Neuron (in vitro differentiated cells): Measurements from ENCODE around the gene FPR3.
"Not testable (repeated sequence)": the region's sequence is repeated elsewhere in the genome, so short reads cannot be mapped to it uniquely, and the experiment has no call there.

ENCODE experiments used
- H2AFZ ChIP-seq: one replicate; pipeline ENCODE4 v1.6.1; 2013; ENCODE audit warnings: low read depth, mild to moderate bottlenecking, inconsistent platforms, low read length, moderate library complexity
- H3K27me3 ChIP-seq: one replicate; pipeline ENCODE4 v1.6.1; 2013; ENCODE audit warnings: low read length; ENCODE audit not compliant: insufficient read depth
- H3K36me3 ChIP-seq: one replicate; pipeline ENCODE4 v1.6.1; 2013; ENCODE audit warnings: low read length; ENCODE audit not compliant: insufficient read depth
- H3K4me1 ChIP-seq: one replicate; pipeline ENCODE4 v1.6.1; 2013; ENCODE audit warnings: low read length; ENCODE audit not compliant: insufficient read depth
- H3K4me3 ChIP-seq: 2 replicates; pipeline ENCODE4 v1.5.1; 2013; ENCODE audit warnings: mild to moderate bottlenecking, low read length, moderate library complexity
- H3K9me3 ChIP-seq: one replicate; pipeline ENCODE4 v1.6.1; 2013; ENCODE audit warnings: low read length

FPR3 gene

GRCh38 chr19:51772977-51773376, 22.0 kb upstream of the FPR3 start:
- H2AFZ ChIP-seq = no peak overlapping the region
- no peaks in the 10 kb centered on the region for H3K9me3 ChIP-seq
- no peaks in the 10 kb centered on the region for H3K27me3 ChIP-seq
- no peaks in the 10 kb centered on the region for H3K4me1 ChIP-seq
- no peaks in the 10 kb centered on the region for H3K36me3 ChIP-seq
- H3K4me3 ChIP-seq = no peak overlapping the region

- not testable (repeated sequence) for H3K27me3 ChIP-seq, H3K4me1 ChIP-seq, H3K4me3 ChIP-seq, H2AFZ ChIP-seq, H3K36me3 ChIP-seq, H3K9me3 ChIP-seq
Measured at GRCh38 chr19:51776561-51776960, 18.4 kb upstream of the FPR3 start.

- no peaks in the 10 kb centered on the region for H3K4me1 ChIP-seq
- no peak overlapping the region for H2AFZ ChIP-seq
- no peaks in the 10 kb centered on the region for H3K36me3 ChIP-seq
- no peak overlapping the region for H3K4me3 ChIP-seq
- H3K27me3 ChIP-seq = no peaks in the 10 kb centered on the region
- H3K9me3 ChIP-seq = no peaks in the 10 kb centered on the region
Measured at GRCh38 chr19:51777570-51778462, 17.1 kb upstream of the FPR3 start.

- Histone ChIP-seq H3K4me1 (no peaks in the 10 kb centered on the region), H2AFZ (no peak overlapping the region), H3K27me3 (no peaks in the 10 kb centered on the region), H3K9me3 (no peaks in the 10 kb centered on the region), H3K36me3 (no peaks in the 10 kb centered on the region), H3K4me3 (no peak overlapping the region)
Measured at GRCh38 chr19:51779181-51779580, 15.8 kb upstream of the FPR3 start.

- Histone ChIP-seq H3K4me1 (no peaks in the 10 kb centered on the region), H3K4me3 (no peak overlapping the region), H3K36me3 (no peaks in the 10 kb centered on the region), H2AFZ (no peak overlapping the region), H3K27me3 (no peaks in the 10 kb centered on the region), H3K9me3 (no peaks in the 10 kb centered on the region)
Measured at GRCh38 chr19:51779703-51780102, 15.3 kb upstream of the FPR3 start.

GRCh38 chr19:51780270-51780669, 14.7 kb upstream of the FPR3 start:
- H2AFZ ChIP-seq = no peak overlapping the region
- H3K36me3 ChIP-seq = no peaks in the 10 kb centered on the region
- H3K4me1 ChIP-seq = no peaks in the 10 kb centered on the region
- no peak overlapping the region for H3K4me3 ChIP-seq
- no peaks in the 10 kb centered on the region for H3K27me3 ChIP-seq
- H3K9me3 ChIP-seq = no peaks in the 10 kb centered on the region

- no peaks in the 10 kb centered on the region for H3K36me3 ChIP-seq
- no peaks in the 10 kb centered on the region for H3K27me3 ChIP-seq
- H3K4me1 ChIP-seq = no peaks in the 10 kb centered on the region
- no peak overlapping the region for H3K4me3 ChIP-seq
- no peak overlapping the region for H2AFZ ChIP-seq
- no peaks in the 10 kb centered on the region for H3K9me3 ChIP-seq
Measured at GRCh38 chr19:51781999-51782398, 13.0 kb upstream of the FPR3 start.

GRCh38 chr19:51783372-51783771, 11.6 kb upstream of the FPR3 start:
- Histone ChIP-seq H3K36me3 (no peaks in the 10 kb centered on the region), H2AFZ (no peak overlapping the region), H3K4me3 (no peak overlapping the region), H3K4me1 (no peaks in the 10 kb centered on the region), H3K27me3 (no peaks in the 10 kb centered on the region), H3K9me3 (no peaks in the 10 kb centered on the region)

- Histone ChIP-seq H3K27me3 (no peaks in the 10 kb centered on the region), H3K36me3 (no peaks in the 10 kb centered on the region), H2AFZ (no peak overlapping the region), H3K9me3 (no peaks in the 10 kb centered on the region), H3K4me3 (no peak overlapping the region), H3K4me1 (no peaks in the 10 kb centered on the region)
Measured at GRCh38 chr19:51784109-51784785, 10.7 kb upstream of the FPR3 start.

GRCh38 chr19:51784922-51785690, 9.9 kb upstream of the FPR3 start:
- H3K4me3 ChIP-seq = no peak overlapping the region
- H2AFZ ChIP-seq = no peak overlapping the region

GRCh38 chr19:51786646-51787494, 8.1 kb upstream of the FPR3 start:
- no peak overlapping the region for H3K4me3 ChIP-seq
- H3K4me1 ChIP-seq = no peaks in the 10 kb centered on the region
- H3K27me3 ChIP-seq = no peaks in the 10 kb centered on the region
- H2AFZ ChIP-seq = no peak overlapping the region
- no peaks in the 10 kb centered on the region for H3K36me3 ChIP-seq
- no peaks in the 10 kb centered on the region for H3K9me3 ChIP-seq

More at GRCh38 chr19:51784922-51785690, 9.9 kb upstream of the FPR3 start:
- H3K36me3 ChIP-seq = no peaks in the 10 kb centered on the region
- no peaks in the 10 kb centered on the region for H3K4me1 ChIP-seq
- H3K9me3 ChIP-seq = no peaks in the 10 kb centered on the region
- H3K27me3 ChIP-seq = no peaks in the 10 kb centered on the region

GRCh38 chr19:51788029-51788428, 6.9 kb upstream of the FPR3 start:
- Histone ChIP-seq H3K36me3 (no peaks in the 10 kb centered on the region), H3K4me3 (no peak overlapping the region)

More at GRCh38 chr19:51788029-51788428, 6.9 kb upstream of the FPR3 start:
- no peaks in the 10 kb centered on the region for H3K4me1 ChIP-seq
- no peaks in the 10 kb centered on the region for H3K27me3 ChIP-seq
- no peak overlapping the region for H2AFZ ChIP-seq
- no peaks in the 10 kb centered on the region for H3K9me3 ChIP-seq
